Tibial artery (tissue), 4 donors: ENCODE data around the gene KIAA0319L.
A peak's percentile ranks its signal among the peaks of the same experiment; 100 is the strongest.

Experiments used
- DNase-seq, 2 donors: peaks; one replicate each; pipeline ENCODE4 v3.0.0-alpha.2; 2019
- H3K27ac ChIP-seq, 2 donors: fragments of 200-600 bp; sonication (generic) in 1 of 2; 1 replicate in 1 of 2; 2 replicates in 1 of 2; pipeline ENCODE4 v1.5.1; 2018 to 2019; ENCODE audit warnings: mild to moderate bottlenecking in 1 of 2
- H3K27me3 ChIP-seq, 2 donors: fragments of 200-600 bp; sonication (generic) in 1 of 2; one replicate each; pipeline versions ENCODE4 v1.5.1 to v1.6.0; 2016 to 2019
- H3K36me3 ChIP-seq, 3 donors: fragments of 200-600 bp; sonication (generic) in 2 of 3; one replicate each; pipeline ENCODE4 v1.5.1; 2016 to 2019; ENCODE audit warnings: mild to moderate bottlenecking in 2 of 3
- H3K4me1 ChIP-seq, 4 donors: fragments of 200-600 bp; sonication (generic) in 2 of 4; 1 replicate in 3 of 4; 2 replicates in 1 of 4; pipeline ENCODE4 v1.5.1; 2016 to 2019
- H3K4me3 ChIP-seq, 2 donors: fragments of 200-600 bp; sonication (generic) in 1 of 2; 1 replicate in 1 of 2; 2 replicates in 1 of 2; pipeline ENCODE4 v1.5.1; 2018 to 2019; ENCODE audit warnings: mild to moderate bottlenecking in 2 of 2
- H3K9me3 ChIP-seq, 3 donors: fragments of 200-600 bp; sonication (generic) in 1 of 3; one replicate each; pipeline ENCODE4 v1.5.1; 2016 to 2019
- CTCF ChIP-seq, 2 experiments: fragments of 200-600 bp in 1 of 2; fragments of 450-650 bp in 1 of 2; IDR thresholded peaks; one replicate each; pipeline ENCODE4 v1.5.1; 2017 to 2019; ENCODE audit warnings: antibody characterized with exemption in 2 of 2, mild to moderate bottlenecking in 1 of 2, moderate library complexity in 1 of 2
- intact Hi-C: fragments of 100-400 bp; cut with DNase I; formaldehyde crosslinking; loops from one replicate; pipeline ENCODE4 v1.15.0; 2023; ENCODE audit warnings: low total_unique reads

KIAA0319L gene

GRCh38 chr1:35557611-35558373 is 589 bp upstream of the KIAA0319L start, which contains the start of gene NCDN:
NCDN (plus strand) TSS chr1:35557799; CDS start chr1:35558191, 392 bp downstream.
- intact Hi-C loops, result loop anchor here (5.0 kb wide), 2 partner anchors 80 to 365 kb away; partner anchors contain the start of gene SFPQ
- H3K27me3 ChIP-seq, result no peaks in the 10 kb centered on the region

GRCh38 chr1:35556484-35557117 is 602 bp downstream of the KIAA0319L start:
- Histone ChIP-seq H3K27ac (peak overlapping the region; percentile 96 to 98), H3K27me3 (no peaks in the 10 kb centered on the region), H3K9me3 (no peaks in the 10 kb centered on the region), H3K4me3 (peak overlapping the region; percentile 86 to 98), H3K36me3 (peaks cover 10 to 21% (median 19%) of the 10 kb centered on the region in 3 donors), H3K4me1 (peaks cover 3 to 66% (median 43%) of the 10 kb centered on the region in 4 donors)
- intact Hi-C loops, result loop anchor here (5.0 kb wide), 2 partner anchors 81 to 364 kb away; partner anchors contain the start of gene SFPQ
- no peak for TF ChIP-seq CTCF (IDR thresholded peaks at IDR 0.05)
- no peak for DNase-seq

More at GRCh38 chr1:35557611-35558373, 589 bp upstream of the KIAA0319L start, which contains the start of gene NCDN:
- Histone ChIP-seq H3K27ac (peak within 1 kb of the TSS; percentile 96 to 98), H3K4me1 (peaks cover 3 to 66% (median 44%) of the 10 kb centered on the region in 4 donors), H3K4me3 (peak within 1 kb of the TSS; percentile 86 to 98), H3K36me3 (peaks cover 2 to 21% (median 11%) of the 10 kb centered on the region in 3 donors), H3K9me3 (no peaks in the 10 kb centered on the region)
- DNase-seq, result peak; percentile 97 to 98
- TF ChIP-seq CTCF (IDR thresholded peaks at IDR 0.05), result no peak

- Histone ChIP-seq H3K27ac (peak overlapping the region in 1 of 2 donors; percentile 96), H3K27me3 (no peaks in the 10 kb centered on the region), H3K36me3 (peaks cover 10 to 26% (median 23%) of the 10 kb centered on the region in 3 donors), H3K9me3 (no peaks in the 10 kb centered on the region), H3K4me3 (peak overlapping the region; percentile 86 to 98), H3K4me1 (peaks cover 3 to 58% (median 37%) of the 10 kb centered on the region in 4 donors)
- intact Hi-C loops, result loop anchor here (5.0 kb wide), 2 partner anchors 81 to 364 kb away; partner anchors contain the start of gene SFPQ
- DNase-seq, result no peak
- no peak for TF ChIP-seq CTCF (IDR thresholded peaks at IDR 0.05)
Measured at GRCh38 chr1:35555601-35556477, 1.4 kb downstream of the KIAA0319L start.

GRCh38 chr1:35555212-35555584 is 2.0 kb downstream of the KIAA0319L start:
- peaks cover 0 to 52% (median 31%) of the 10 kb centered on the region in 4 donors for H3K4me1 ChIP-seq
- no peaks in the 10 kb centered on the region for H3K27me3 ChIP-seq
- H3K27ac ChIP-seq, result no peak overlapping the region
- peaks cover 10 to 27% (median 26%) of the 10 kb centered on the region in 3 donors for H3K36me3 ChIP-seq
- no peak for TF ChIP-seq CTCF (IDR thresholded peaks at IDR 0.05)
- no peak for DNase-seq
- intact Hi-C loops, result loop anchor here (5.0 kb wide), 2 partner anchors 82 to 363 kb away; partner anchors contain the start of gene SFPQ
- H3K9me3 ChIP-seq, result no peaks in the 10 kb centered on the region
- no peak overlapping the region for H3K4me3 ChIP-seq
